ENCODE measurements around the gene CAP2. TPM values are rescaled to one million over a fixed set of nuclear protein-coding genes. Genes with fewer than 3 reads are reported as not detected.

CAP2 gene
- total and polyA plus RNA-seq, 5 experiments from 2014 or later, result not detected

DNA sequence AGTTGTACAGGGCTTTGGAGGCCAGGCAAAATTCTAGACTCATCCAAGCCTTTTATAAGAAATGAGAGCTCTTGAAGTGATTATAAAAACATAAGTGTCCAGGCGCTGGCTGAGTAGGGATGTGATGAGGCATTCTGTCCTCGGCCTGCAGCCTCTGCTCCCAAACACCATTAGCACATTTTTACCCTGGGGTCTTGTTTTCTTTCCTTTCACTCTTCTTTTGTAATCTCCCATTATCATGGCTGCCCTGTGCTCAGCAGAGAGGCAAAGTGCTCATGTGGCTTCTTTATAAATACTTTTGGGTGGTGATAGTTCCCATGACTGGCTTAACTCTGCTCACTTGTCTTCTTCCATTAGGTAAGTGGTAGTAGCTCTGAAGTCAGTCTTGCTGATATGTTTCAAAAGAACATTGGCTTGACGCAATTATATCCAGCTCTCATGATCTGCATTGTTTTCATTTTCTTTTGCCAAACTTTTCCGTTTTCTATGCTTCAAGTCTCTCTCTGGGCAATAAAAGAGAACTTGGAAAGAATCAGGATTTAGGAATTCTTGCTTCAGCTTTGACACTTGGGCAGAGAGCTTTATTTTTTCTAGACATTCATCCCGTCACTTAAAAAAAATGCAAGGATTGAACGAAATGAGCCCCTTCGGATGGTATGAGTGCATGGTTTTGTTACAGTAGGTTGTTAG, 61.1 kb downstream of the CAP2 start:
- POLR2A ChIA-PET, result no interaction called here
- Mint-ChIP-seq H3K36me3 (no peaks in the 10 kb centered on the region), H3K4me3 (no peak overlapping the region), H3K4me1 (no peaks in the 10 kb centered on the region), H3K9me3 (no peaks in the 10 kb centered on the region), H3K27me3 (peaks cover 9 to 41% (median 11%) of the 10 kb centered on the region in 5 donors), H3K27ac (no peak overlapping the region)
- ATAC-seq (no peak), DNase-seq (no peak)

DNA sequence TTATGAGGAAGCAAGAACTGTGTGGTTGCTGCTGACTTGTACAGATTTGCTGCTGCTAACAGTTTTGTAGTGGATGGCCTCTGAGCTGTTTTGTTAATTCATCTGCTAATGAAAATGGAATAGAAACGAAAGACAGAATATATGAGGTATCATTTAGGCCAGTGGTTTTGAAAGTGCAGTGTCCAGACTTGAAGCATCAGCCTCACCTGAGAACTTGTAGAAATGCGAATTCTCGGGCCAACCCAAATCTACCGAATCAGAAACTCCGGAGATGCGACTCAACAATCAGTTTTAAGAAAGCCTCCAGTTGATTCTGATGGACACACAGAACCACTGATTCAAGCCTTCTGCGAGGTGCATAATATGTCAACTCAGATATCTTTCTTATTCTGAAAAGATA, 62.5 kb downstream of the CAP2 start:
- H3K4me1 Mint-ChIP-seq, result no peaks in the 10 kb centered on the region
- POLR2A ChIA-PET, result no interaction called here
- H3K27me3 Mint-ChIP-seq, result peaks cover 9 to 41% (median 13%) of the 10 kb centered on the region in 5 donors
- no peak for DNase-seq
- H3K36me3 Mint-ChIP-seq, result no peaks in the 10 kb centered on the region
- H3K4me3 Mint-ChIP-seq, result no peak overlapping the region
- H3K9me3 Mint-ChIP-seq, result no peaks in the 10 kb centered on the region
- no peak overlapping the region for H3K27ac Mint-ChIP-seq
- no peak for ATAC-seq

DNA sequence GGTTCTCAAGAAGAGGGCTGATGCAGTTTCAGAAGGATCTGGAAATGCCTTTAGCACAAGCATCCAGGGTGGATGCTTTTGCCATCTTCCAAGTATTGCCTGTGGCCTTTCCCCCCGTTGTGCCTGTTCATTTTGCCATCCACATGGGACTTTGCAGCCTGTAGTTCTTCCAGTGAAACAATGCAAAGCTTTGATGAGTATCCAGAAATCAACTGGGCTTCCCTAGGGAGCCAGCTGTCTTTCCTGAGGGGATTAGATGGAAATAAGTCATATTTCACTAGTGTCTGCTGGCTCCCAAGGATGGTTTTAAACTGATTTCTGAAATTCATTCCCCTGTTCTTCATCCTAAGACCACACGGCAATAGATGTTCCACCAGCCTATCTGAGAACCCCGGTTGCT, 63.3 kb downstream of the CAP2 start:
- ATAC-seq, result no peak
- Mint-ChIP-seq H3K27ac (no peak overlapping the region), H3K4me3 (no peak overlapping the region), H3K36me3 (no peaks in the 10 kb centered on the region), H3K4me1 (no peaks in the 10 kb centered on the region), H3K27me3 (peaks cover 9 to 41% (median 13%) of the 10 kb centered on the region in 5 donors), H3K9me3 (no peaks in the 10 kb centered on the region)
- DNase-seq, result no peak
- POLR2A ChIA-PET, result no interaction called here

DNA sequence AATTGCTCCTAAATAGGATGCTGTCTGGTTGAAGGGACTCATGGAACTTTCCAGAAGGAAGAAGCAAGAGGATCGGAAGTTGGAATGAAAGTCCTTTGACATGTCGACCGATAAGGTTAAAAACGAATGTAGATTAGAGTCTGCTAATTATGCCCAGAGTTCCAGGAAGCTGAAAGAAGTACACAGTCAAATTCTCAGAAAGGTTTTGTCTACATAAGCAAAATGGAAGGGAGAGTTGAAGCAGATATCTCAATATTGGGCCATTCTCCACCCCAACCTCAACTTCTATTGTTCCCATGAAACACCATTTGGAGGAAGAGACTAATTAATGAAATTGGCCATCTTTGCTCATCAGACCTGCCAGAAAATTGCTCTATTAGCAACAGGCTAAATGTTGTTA, 64.0 kb downstream of the CAP2 start:
- no peaks in the 10 kb centered on the region for H3K36me3 Mint-ChIP-seq
- no peaks in the 10 kb centered on the region for H3K4me1 Mint-ChIP-seq
- POLR2A ChIA-PET, result no interaction called here
- H3K4me3 Mint-ChIP-seq, result no peak overlapping the region
- peaks cover 9 to 37% (median 13%) of the 10 kb centered on the region in 5 donors for H3K27me3 Mint-ChIP-seq
- ATAC-seq, result no peak
- H3K9me3 Mint-ChIP-seq, result no peaks in the 10 kb centered on the region
- no peak overlapping the region for H3K27ac Mint-ChIP-seq
- DNase-seq, result no peak

DNA sequence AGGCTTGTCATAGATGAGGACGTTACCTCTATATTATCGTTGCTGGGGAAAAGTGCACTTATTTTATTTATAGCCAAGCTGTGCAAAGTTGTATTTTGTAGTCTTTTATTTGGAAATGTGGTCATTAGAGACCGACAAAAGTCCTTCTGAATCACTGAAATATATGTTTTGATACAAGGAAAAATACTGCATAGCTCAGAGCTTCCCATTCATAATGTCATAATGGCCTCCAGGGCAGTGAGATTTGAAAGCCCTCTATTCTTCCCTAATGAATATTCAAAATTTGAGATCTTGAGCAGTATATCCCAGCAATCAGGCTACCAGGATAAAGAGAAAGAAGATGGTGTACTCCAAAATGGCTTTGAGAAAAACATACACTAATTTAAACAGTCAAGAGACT, 64.6 kb downstream of the CAP2 start:
- H3K4me1 Mint-ChIP-seq, result no peaks in the 10 kb centered on the region
- no peak for ATAC-seq

DNA sequence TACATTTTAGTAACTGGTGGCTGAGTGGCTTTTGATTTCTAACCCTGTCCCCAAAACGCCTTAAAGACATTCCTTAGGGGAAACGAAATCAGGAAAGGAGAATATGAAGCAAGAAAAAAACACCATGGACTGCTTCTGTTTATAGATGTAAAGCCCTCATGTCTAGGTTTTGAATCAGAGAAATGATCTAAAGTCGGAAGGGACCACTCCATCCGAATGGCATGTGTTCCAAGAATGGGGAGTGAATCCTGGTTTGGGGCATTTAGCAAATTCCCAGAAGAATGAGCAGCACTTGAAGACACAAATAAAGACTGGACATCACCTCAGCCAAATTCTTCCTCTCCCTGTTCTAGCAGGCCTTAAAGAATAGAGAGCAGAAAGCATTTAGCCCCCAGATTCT, 65.6 kb downstream of the CAP2 start:
- POLR2A ChIA-PET, result no interaction called here
- Mint-ChIP-seq H3K4me1 (no peaks in the 10 kb centered on the region), H3K27me3 (peaks cover 8 to 29% (median 9%) of the 10 kb centered on the region in 5 donors), H3K27ac (no peak overlapping the region), H3K36me3 (no peaks in the 10 kb centered on the region), H3K4me3 (no peak overlapping the region), H3K9me3 (no peaks in the 10 kb centered on the region)
- ATAC-seq, result no peak
- DNase-seq, result no peak

More for the DNA sequence above, 64.6 kb downstream of the CAP2 start:
- Mint-ChIP-seq H3K9me3 (no peaks in the 10 kb centered on the region), H3K4me3 (no peak overlapping the region), H3K27me3 (peaks cover 8 to 31% (median 12%) of the 10 kb centered on the region in 5 donors), H3K27ac (no peak overlapping the region), H3K36me3 (no peaks in the 10 kb centered on the region)
- POLR2A ChIA-PET, result no interaction called here
- no peak for DNase-seq

DNA sequence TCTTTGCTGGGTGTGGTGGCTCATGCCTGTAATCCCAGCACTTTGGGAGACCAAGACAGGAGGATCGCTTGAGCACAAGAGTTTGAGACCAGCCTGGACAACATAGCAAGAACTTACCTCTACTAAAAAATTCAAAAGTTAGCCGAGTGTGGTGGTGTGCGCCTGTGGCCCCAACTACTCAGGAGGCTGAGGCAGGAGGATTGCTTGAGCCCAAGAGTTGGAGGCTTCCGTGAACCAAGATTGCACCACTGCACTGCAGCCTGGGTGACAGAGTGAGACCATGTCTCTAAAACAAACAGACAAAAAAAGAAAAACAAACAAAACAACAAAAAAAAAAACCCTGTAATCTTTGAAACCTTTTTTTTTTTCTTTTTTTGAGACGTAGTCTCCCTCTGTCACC, 67.5 kb downstream of the CAP2 start:
- ATAC-seq (no peak), DNase-seq (no peak)
- POLR2A ChIA-PET, result no interaction called here
- Mint-ChIP-seq H3K27me3 (peaks cover 0 to 16% (median 2%) of the 10 kb centered on the region in 5 donors), H3K27ac (no peak overlapping the region), H3K36me3 (no peaks in the 10 kb centered on the region), H3K4me3 (no peak overlapping the region), H3K9me3 (peaks cover 0 to 2% (median 0%) of the 10 kb centered on the region in 9 donors), H3K4me1 (no peaks in the 10 kb centered on the region)

DNA sequence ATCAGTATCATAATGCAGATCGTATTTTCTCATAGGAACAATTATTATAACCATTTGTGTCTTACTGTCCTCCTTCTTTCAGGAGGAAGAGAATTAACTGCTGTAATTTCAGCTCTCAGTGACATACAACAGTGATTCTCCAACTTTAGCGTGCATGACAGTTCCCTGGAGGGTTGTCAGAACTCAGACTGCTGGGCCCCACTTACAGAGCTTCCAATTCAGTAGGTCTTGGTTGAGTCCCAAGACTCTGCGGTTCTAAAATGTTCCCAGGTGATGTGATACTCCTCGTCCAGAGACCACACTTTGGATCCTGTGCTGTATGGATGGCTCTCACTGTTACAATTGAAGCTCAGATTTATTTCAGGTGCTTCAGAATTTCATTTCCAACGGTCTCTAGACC, 72.8 kb downstream of the CAP2 start:
- no peaks in the 10 kb centered on the region for H3K27me3 Mint-ChIP-seq
- H3K36me3 Mint-ChIP-seq, result no peaks in the 10 kb centered on the region
- DNase-seq (no peak), ATAC-seq (no peak)
- H3K9me3 Mint-ChIP-seq, result peaks cover 0 to 2% (median 0%) of the 10 kb centered on the region in 9 donors
- H3K4me1 Mint-ChIP-seq, result no peaks in the 10 kb centered on the region
- POLR2A ChIA-PET, result no interaction called here
- H3K4me3 Mint-ChIP-seq, result no peak overlapping the region
- H3K27ac Mint-ChIP-seq, result no peak overlapping the region

DNA sequence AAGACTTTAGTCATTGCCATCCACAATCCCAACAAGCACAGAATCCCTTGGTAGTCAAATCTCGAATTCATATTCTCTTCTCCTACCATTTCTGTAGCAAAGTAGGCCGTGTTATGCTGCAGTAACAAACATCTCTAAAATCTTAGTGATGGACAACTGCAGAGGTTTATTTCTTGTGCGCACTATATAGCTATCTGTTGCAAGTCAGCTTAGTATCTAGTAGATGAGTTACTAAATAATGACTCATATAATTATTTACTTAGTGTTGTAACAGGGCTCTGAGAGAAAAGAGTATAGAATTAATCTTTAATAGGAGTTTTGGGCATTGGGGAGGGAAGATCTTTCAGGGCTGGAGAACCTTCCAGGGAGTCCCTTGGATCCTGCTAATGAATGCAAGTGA, 73.3 kb downstream of the CAP2 start:
- no peak overlapping the region for H3K4me3 Mint-ChIP-seq
- peaks cover 0 to 2% (median 0%) of the 10 kb centered on the region in 9 donors for H3K9me3 Mint-ChIP-seq
- H3K4me1 Mint-ChIP-seq, result no peaks in the 10 kb centered on the region
- H3K27ac Mint-ChIP-seq, result no peak overlapping the region
- no peaks in the 10 kb centered on the region for H3K27me3 Mint-ChIP-seq
- H3K36me3 Mint-ChIP-seq, result no peaks in the 10 kb centered on the region
- DNase-seq, result no peak
- POLR2A ChIA-PET, result no interaction called here
- no peak for ATAC-seq

DNA sequence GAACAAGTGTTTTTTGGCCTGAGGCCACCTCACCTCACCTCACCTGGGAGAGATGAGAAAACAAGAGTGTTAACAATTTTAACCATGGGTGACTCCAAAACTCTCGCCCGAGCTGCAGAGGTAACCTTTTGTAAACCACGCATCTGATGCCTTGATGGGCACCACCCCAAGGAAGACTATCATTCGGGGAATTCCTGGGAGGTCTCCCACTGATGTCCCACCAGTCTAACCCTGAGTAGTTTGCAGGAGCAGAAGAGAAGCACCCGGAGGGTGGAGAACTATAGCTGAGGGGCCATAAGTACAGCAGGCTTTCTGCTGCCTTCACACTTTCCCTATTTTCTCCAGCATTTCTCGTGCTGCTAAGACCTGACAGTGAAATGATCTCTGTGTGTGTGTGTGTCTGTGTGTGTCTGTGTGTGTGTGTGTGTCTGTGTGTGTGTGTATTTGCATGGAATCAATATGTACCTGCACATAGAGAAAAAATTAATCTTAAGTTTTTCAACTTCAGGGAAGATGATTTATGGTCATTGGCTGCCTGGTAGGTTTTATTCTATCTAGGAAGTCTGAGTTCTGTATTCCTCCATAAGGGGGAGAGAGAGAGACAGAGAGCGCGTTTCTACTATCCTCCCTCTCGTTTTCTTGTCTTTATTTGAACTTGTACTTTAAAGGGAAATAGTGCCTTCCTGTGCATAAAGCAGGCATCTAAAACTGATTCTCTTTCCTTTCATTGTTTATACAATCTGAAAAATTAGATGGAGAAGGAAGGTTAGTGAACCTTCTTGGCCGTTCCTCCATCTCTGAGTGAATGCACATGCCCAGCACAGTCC, 75.8 kb downstream of the CAP2 start:
- POLR2A ChIA-PET, result no interaction called here
- peaks cover 0 to 2% (median 0%) of the 10 kb centered on the region in 9 donors for H3K9me3 Mint-ChIP-seq
- peaks cover 0 to 2% (median 0%) of the 10 kb centered on the region in 5 donors for H3K27me3 Mint-ChIP-seq
- no peak for DNase-seq
- H3K4me3 Mint-ChIP-seq, result no peak overlapping the region
- no peak overlapping the region for H3K27ac Mint-ChIP-seq
- no peak for ATAC-seq
- H3K36me3 Mint-ChIP-seq, result no peaks in the 10 kb centered on the region
- H3K4me1 Mint-ChIP-seq, result no peaks in the 10 kb centered on the region

DNA sequence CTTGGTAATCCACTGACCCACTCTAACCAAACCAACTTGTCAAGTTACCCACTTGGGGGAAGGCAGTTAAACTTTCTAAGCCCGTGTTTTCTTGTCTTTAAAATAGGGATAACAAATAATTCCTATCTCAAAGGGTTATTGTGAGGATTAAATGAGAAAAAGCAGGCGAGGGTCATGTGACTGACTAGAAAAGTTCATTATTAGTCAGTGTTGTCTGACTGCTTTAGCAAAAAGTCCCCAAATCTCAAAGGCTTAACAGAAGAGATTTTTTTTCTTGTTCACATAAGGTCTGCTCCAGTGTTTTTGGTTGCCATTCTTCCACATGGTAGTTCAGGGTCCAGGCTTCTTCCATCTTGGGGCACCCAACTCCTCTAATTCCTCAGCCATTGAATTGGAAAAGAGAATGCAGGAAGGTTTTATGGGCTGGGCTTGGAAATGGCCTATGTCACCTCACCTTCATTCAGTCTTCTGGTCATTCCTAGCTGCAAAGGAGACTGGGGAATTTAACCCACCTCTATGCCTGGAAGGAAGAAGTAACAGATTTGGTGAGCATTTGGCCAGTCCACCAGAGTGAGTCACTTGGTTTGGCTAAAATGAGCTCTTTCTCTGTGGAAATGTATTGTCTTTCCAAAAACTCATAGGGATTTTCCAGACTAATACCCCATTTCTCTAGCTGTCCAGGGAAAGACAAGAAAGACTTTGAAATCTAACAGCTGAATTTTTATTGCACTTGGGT, 77.0 kb downstream of the CAP2 start:
- H3K27ac Mint-ChIP-seq, result no peak overlapping the region
- no peak for ATAC-seq
- H3K4me3 Mint-ChIP-seq, result no peak overlapping the region
- H3K4me1 Mint-ChIP-seq, result no peaks in the 10 kb centered on the region
- DNase-seq, result no peak
- POLR2A ChIA-PET, result no interaction called here
- peaks cover 0 to 2% (median 0%) of the 10 kb centered on the region in 5 donors for H3K27me3 Mint-ChIP-seq
- no peaks in the 10 kb centered on the region for H3K36me3 Mint-ChIP-seq
- peaks cover 0 to 2% (median 0%) of the 10 kb centered on the region in 9 donors for H3K9me3 Mint-ChIP-seq

DNA sequence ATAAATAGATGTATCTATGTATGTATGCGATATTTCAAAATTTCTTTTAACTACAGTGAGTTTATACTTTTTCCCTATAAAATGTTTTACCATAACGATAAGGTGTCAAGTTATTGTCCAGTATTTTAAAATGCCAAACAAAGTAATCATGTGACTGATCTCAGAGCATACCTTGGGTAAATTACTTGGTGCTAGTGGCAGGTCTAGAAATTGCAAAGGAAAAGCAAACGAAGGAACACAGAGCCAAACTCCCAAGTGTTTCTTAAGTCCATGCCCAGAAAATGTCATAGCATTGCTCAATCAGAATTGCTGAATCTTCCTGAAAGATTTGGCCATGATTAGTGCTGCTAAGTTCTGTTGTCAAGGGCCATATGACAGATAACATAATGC, 77.5 kb downstream of the CAP2 start:
- POLR2A ChIA-PET, result no interaction called here
- no peak overlapping the region for H3K27ac Mint-ChIP-seq

DNA sequence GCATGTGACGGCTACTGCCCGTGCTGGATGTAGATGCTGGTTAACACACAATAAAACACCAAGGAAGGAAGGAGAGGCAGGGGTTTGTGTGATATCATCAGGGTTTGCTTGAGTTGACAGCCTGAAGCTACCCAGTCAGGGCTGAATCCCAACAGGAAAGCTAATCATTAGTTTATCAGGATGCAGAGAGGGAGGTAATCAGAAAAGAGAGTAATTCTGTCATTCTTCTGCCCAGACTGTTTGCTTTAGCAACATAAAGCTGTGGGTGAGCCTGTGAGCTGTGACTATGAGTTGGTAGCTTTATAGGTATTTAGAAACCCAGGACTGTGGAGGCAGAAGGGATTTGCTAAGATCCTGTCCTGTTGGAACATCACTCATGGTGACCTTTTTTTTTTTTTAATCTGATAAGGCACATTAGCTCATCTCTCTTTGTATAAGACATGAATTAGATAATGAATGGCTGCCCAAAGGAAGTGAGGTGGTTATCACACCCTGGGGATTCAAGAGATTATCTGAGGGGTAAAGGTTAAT, 79.3 kb downstream of the CAP2 start:
- Mint-ChIP-seq H3K27me3 (peaks cover 0 to 7% (median 3%) of the 10 kb centered on the region in 5 donors), H3K36me3 (no peaks in the 10 kb centered on the region), H3K27ac (no peak overlapping the region), H3K9me3 (no peaks in the 10 kb centered on the region), H3K4me1 (no peaks in the 10 kb centered on the region), H3K4me3 (no peak overlapping the region)
- no peak for DNase-seq
- ATAC-seq, result no peak
- POLR2A ChIA-PET, result no interaction called here

More for the DNA sequence above, 77.5 kb downstream of the CAP2 start:
- no peak for DNase-seq
- H3K4me1 Mint-ChIP-seq, result no peaks in the 10 kb centered on the region
- peaks cover 0 to 2% (median 0%) of the 10 kb centered on the region in 5 donors for H3K27me3 Mint-ChIP-seq
- H3K4me3 Mint-ChIP-seq, result no peak overlapping the region
- no peak for ATAC-seq
- no peaks in the 10 kb centered on the region for H3K36me3 Mint-ChIP-seq
- no peaks in the 10 kb centered on the region for H3K9me3 Mint-ChIP-seq
